GM23248 (cell line): ENCODE measurements around the gene GFM1. TPM values are rescaled to one million over a fixed set of nuclear protein-coding genes. Genes with fewer than 3 reads are reported as not detected.

Experiments
- DNase-seq: peaks from one replicate; pipeline ENCODE4 v3.0.0-alpha.2; 2015
- H2AFZ ChIP-seq: fragments of 200-600 bp; sonication (generic); 2 replicates; pipeline ENCODE4 v1.6.1; 2016; ENCODE audit warnings: antibody characterized with exemption
- H3F3A ChIP-seq: fragments of 200-600 bp; sonication (generic); 2 replicates; pipeline ENCODE4 v1.6.1; 2016; ENCODE audit warnings: mild to moderate bottlenecking, antibody characterized with exemption, mixed run types; ENCODE audit not compliant: insufficient read depth
- H3K27ac ChIP-seq: fragments of 200-600 bp; sonication (generic); 2 replicates; pipeline ENCODE4 v1.5.1; 2016; ENCODE audit warnings: mild to moderate bottlenecking
- H3K27me3 ChIP-seq: fragments of 200-600 bp; sonication (generic); replicated peaks from 2 replicates; pipeline ENCODE4 v1.6.1; 2016; ENCODE audit warnings: mild to moderate bottlenecking; ENCODE audit not compliant: insufficient read depth
- H3K36me3 ChIP-seq: fragments of 200-600 bp; sonication (generic); 2 replicates; pipeline ENCODE4 v1.6.1; 2016; ENCODE audit warnings: low read depth, mild to moderate bottlenecking
- H3K4me1 ChIP-seq: fragments of 200-600 bp; sonication (generic); 2 replicates; pipeline ENCODE4 v1.6.1; 2016; ENCODE audit warnings: mild to moderate bottlenecking; ENCODE audit not compliant: insufficient read depth
- H3K4me2 ChIP-seq: fragments of 200-600 bp; sonication (generic); one replicate; pipeline ENCODE4 v1.6.1; 2016; ENCODE audit warnings: mild to moderate bottlenecking; ENCODE audit not compliant: unreplicated experiment
- H3K4me3 ChIP-seq: fragments of 200-600 bp; sonication (generic); 2 replicates; pipeline ENCODE4 v1.5.1; 2016; ENCODE audit warnings: mild to moderate bottlenecking
- H3K79me2 ChIP-seq: fragments of 200-600 bp; sonication (generic); 2 replicates; pipeline ENCODE4 v1.6.1; 2016; ENCODE audit warnings: mild to moderate bottlenecking; ENCODE audit not compliant: insufficient read depth
- H3K9ac ChIP-seq: fragments of 200-600 bp; sonication (generic); 2 replicates; pipeline ENCODE4 v1.6.1; 2016; ENCODE audit warnings: mild to moderate bottlenecking
- H3K9me2 ChIP-seq: fragments of 200-600 bp; sonication (generic); 2 replicates; pipeline ENCODE4 v1.6.1; 2016; ENCODE audit warnings: mixed run types, mild to moderate bottlenecking, moderate library complexity; ENCODE audit not compliant: insufficient read depth
- H3K9me3 ChIP-seq: fragments of 200-600 bp; sonication (generic); one replicate; pipeline ENCODE4 v1.6.1; 2017; ENCODE audit warnings: low read depth
- H4K20me1 ChIP-seq: fragments of 200-600 bp; sonication (generic); 2 replicates; pipeline ENCODE4 v1.6.0; 2016; ENCODE audit not compliant: insufficient read depth
- EZH2 ChIP-seq: fragments of 200-600 bp; sonication (generic); IDR thresholded peaks from 2 replicates; pipeline ENCODE4 v1.6.1; 2018; ENCODE audit warnings: antibody characterized with exemption, mild to moderate bottlenecking; ENCODE audit not compliant: insufficient read depth, poor library complexity, severe bottlenecking
- EZH2phosphoT487 ChIP-seq: fragments of 200-600 bp; sonication (generic); IDR thresholded peaks from 2 replicates; pipeline ENCODE4 v1.6.1; 2018; ENCODE audit warnings: antibody characterized with exemption, moderate library complexity, mild to moderate bottlenecking, low read depth; ENCODE audit not compliant: insufficient read depth
- WGBS, 2 experiments: methylation state at CpG; one replicate each; pipeline ENCODE4 v1.1.6; 2015 to 2017; ENCODE audit warnings: low lambda C conversion rate in 2 of 2, low coverage in 1 of 2; ENCODE audit errors: missing lambda C conversion rate in 2 of 2; 5-methylcytosine and 5-hydroxymethylcytosine counted together
- in situ Hi-C: fragments of 300-500 bp; cut with MboI; formaldehyde crosslinking; loops from 2 replicates; pipeline ENCODE4 v1.15.0; 2020
- polyA plus RNA-seq: library from polyadenylated mRNA; unstranded; fragments of >200 nt; fragmentation: Nextera tagmentation; extraction: Ambion mirVana; gene quantifications from 2 replicates; pipeline ENCODE4 v1.2.1, GENCODE V29; 2016
- total RNA-seq: library from RNA; depleted of rRNA; stranded (reverse); fragments of >200 nt; shearing (Covaris generic); gene quantifications from 2 replicates; pipeline ENCODE4 v1.2.3, GENCODE V29; 2014; rRNA removed

GFM1 gene
- total RNA-seq, result 32.0 and 38.5 TPM in 2 replicates
- 29.2 and 30.8 TPM in 2 replicates for polyA plus RNA-seq

- H2AFZ ChIP-seq, result peak within 1 kb of the TSS; percentile 84
- H3K4me3 ChIP-seq, result peak within 1 kb of the TSS; percentile 91
- no peaks in the 10 kb centered on the region for H3K9me2 ChIP-seq
- peak within 1 kb of the TSS; percentile 94 for H3K4me2 ChIP-seq
- H3K9me3 ChIP-seq, result no peaks in the 10 kb centered on the region
- H4K20me1 ChIP-seq, result no peaks in the 10 kb centered on the region
- in situ Hi-C loops, result no loop called here
- H3K9ac ChIP-seq, result peak within 1 kb of the TSS; percentile 90
- no peaks in the 10 kb centered on the region for H3K27me3 ChIP-seq
- WGBS, 2 experiments, result 1% methylated on average over 42 of the region's 42 CpGs
- H3K27ac ChIP-seq, result peak within 1 kb of the TSS; percentile 68
- no peaks in the 10 kb centered on the region for H3F3A ChIP-seq
- peaks cover 10% of the 10 kb centered on the region for H3K4me1 ChIP-seq
- peak; percentile 99 for DNase-seq
- TF ChIP-seq EZH2 (no peak), EZH2phosphoT487 (no peak)
- peaks cover 9% of the 10 kb centered on the region for H3K36me3 ChIP-seq
- peaks cover 48% of the 10 kb centered on the region for H3K79me2 ChIP-seq
Observed at GRCh38 chr3:158644345-158644908, at the start of gene GFM1. Gene GFM1 (plus strand): TSS chr3:158644527. CDS start chr3:158644635, 108 bp downstream.

GRCh38 chr3:158600787-158601186 lies 43.5 kb upstream of the GFM1 start:
- 92 to 96% methylated on average over 2 of the region's 2 CpGs for WGBS, 2 experiments
- Histone ChIP-seq H3F3A (no peaks in the 10 kb centered on the region), H2AFZ (no peak overlapping the region), H4K20me1 (no peaks in the 10 kb centered on the region), H3K36me3 (no peaks in the 10 kb centered on the region), H3K9me3 (no peaks in the 10 kb centered on the region), H3K4me2 (no peak overlapping the region), H3K27me3 (no peaks in the 10 kb centered on the region), H3K4me3 (no peak overlapping the region), H3K4me1 (no peaks in the 10 kb centered on the region), H3K9ac (no peak overlapping the region), H3K79me2 (no peaks in the 10 kb centered on the region), H3K9me2 (no peaks in the 10 kb centered on the region), H3K27ac (no peak overlapping the region)
- no peak for TF ChIP-seq EZH2phosphoT487
- no peak for TF ChIP-seq EZH2
- in situ Hi-C loops, result no loop called here
- DNase-seq, result no peak

GRCh38 chr3:158602227-158602626 lies 42.1 kb upstream of the GFM1 start:
- no peaks in the 10 kb centered on the region for H4K20me1 ChIP-seq
- H3K9me2 ChIP-seq, result no peaks in the 10 kb centered on the region
- H3K4me2 ChIP-seq, result no peak overlapping the region
- no peaks in the 10 kb centered on the region for H3K9me3 ChIP-seq
- no peak overlapping the region for H3K4me3 ChIP-seq
- H3K79me2 ChIP-seq, result no peaks in the 10 kb centered on the region
- in situ Hi-C loops, result no loop called here
- no peak for DNase-seq
- no peaks in the 10 kb centered on the region for H3K27me3 ChIP-seq
- H3K36me3 ChIP-seq, result no peaks in the 10 kb centered on the region
- no peak overlapping the region for H2AFZ ChIP-seq
- no peaks in the 10 kb centered on the region for H3K4me1 ChIP-seq
- no peak overlapping the region for H3K9ac ChIP-seq
- H3K27ac ChIP-seq, result no peak overlapping the region
- no peak for TF ChIP-seq EZH2
- no peak for TF ChIP-seq EZH2phosphoT487
- H3F3A ChIP-seq, result no peaks in the 10 kb centered on the region

DNA sequence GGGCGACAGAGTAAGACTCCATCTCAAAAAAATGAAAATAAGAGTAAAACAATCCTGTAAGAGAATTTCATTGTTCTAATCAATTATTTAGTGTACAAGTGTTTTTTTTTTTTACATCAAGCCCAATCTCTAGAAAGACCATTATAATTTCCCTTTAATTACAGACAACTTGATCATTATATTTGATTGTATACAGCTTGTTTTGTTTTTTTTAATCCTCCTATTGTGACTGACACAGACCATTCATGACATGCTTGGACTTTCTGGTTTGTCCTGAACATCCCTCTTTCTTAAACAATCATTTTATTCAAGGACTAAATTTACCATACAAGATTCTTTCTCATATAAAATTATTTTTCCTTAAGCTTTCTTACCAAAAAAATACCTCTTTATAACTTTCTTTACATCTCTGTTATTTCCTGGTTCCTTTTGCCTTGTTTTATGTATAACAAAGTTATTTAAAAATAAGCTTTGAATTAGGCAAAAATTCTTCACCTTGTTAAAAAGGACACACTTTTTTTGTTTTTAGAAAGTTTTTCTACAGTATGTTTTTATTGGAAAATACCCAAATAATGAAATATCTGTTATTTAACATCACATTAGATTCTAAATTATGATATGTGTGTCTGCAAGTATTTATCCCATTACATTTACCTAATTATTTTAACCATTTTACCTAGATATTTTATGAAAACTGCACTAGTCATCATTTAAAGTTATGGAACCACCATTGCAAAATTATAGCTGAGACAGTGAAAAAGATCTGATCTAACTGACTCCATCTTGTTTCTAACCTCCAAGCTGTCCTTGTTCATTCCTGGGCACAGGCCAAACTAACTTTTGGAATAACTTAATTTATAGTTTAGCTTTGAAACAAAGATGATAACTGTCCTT lies 26.1 kb upstream of the GFM1 start:
- H3K9me3 ChIP-seq, result no peaks in the 10 kb centered on the region
- WGBS, 2 experiments, result 7 to 12% methylated on average over 1 of the region's 1 CpG
- no peaks in the 10 kb centered on the region for H3K27me3 ChIP-seq
- H3K27ac ChIP-seq, result no peak overlapping the region
- H3K4me1 ChIP-seq, result no peaks in the 10 kb centered on the region
- no peaks in the 10 kb centered on the region for H3K9me2 ChIP-seq
- H3K79me2 ChIP-seq, result no peaks in the 10 kb centered on the region
- H3K9ac ChIP-seq, result no peak overlapping the region
- in situ Hi-C loops, result no loop called here
- no peak for DNase-seq
- no peak overlapping the region for H2AFZ ChIP-seq
- no peaks in the 10 kb centered on the region for H4K20me1 ChIP-seq
- H3K4me3 ChIP-seq, result no peak overlapping the region
- no peaks in the 10 kb centered on the region for H3F3A ChIP-seq
- no peaks in the 10 kb centered on the region for H3K36me3 ChIP-seq
- no peak overlapping the region for H3K4me2 ChIP-seq
- no peak for TF ChIP-seq EZH2phosphoT487
- no peak for TF ChIP-seq EZH2
